LNCAP (cell line): ENCODE measurements around the gene BTBD2.

Source experiments
- CTCF ChIP-seq: fragments of 450-650 bp; IDR thresholded peaks from 2 replicates; pipeline ENCODE4 v1.5.1; 2017; ENCODE audit warnings: mild to moderate bottlenecking

Gene BTBD2

GRCh38 chr19:2035590-2035991 lies 20.1 kb upstream of the BTBD2 start:
- TF ChIP-seq CTCF: no peak

GRCh38 chr19:2034729-2035589 lies 19.4 kb upstream of the BTBD2 start:
- no peak for TF ChIP-seq CTCF

GRCh38 chr19:2033825-2034159 lies 18.3 kb upstream of the BTBD2 start:
- no peak for TF ChIP-seq CTCF

GRCh38 chr19:2033115-2033824 lies 17.8 kb upstream of the BTBD2 start:
- no peak for TF ChIP-seq CTCF

- no peak for TF ChIP-seq CTCF
Observed at GRCh38 chr19:2032296-2032941, 16.9 kb upstream of the BTBD2 start.

GRCh38 chr19:2027361-2027760 lies 11.8 kb upstream of the BTBD2 start:
- TF ChIP-seq CTCF: no peak

- TF ChIP-seq CTCF: no peak
Observed at GRCh38 chr19:2026770-2027169, 11.3 kb upstream of the BTBD2 start.
